H9 (cell line): Measurements from ENCODE around the gene CERS3. TPM values are rescaled to one million over a fixed set of nuclear protein-coding genes. Genes with fewer than 3 reads are reported as not detected.

Experiments used
- DNase-seq: peaks from one replicate; pipeline ENCODE4 v3.0.0-alpha.2; 2017
- H2AFZ ChIP-seq: one replicate; pipeline ENCODE4 v1.6.1; 2013; ENCODE audit warnings: mild to moderate bottlenecking, low read length, control low read depth, moderate library complexity
- H2AK5ac ChIP-seq: 2 replicates; pipeline ENCODE4 v1.6.1; 2013; ENCODE audit warnings: low read length, control low read depth, mixed read lengths; ENCODE audit not compliant: insufficient read length
- H2BK120ac ChIP-seq: one replicate; pipeline ENCODE4 v1.6.1; 2013; ENCODE audit warnings: low read depth, mild to moderate bottlenecking, low read length, control low read depth, inconsistent platforms; ENCODE audit not compliant: poor library complexity, severe bottlenecking
- H2BK12ac ChIP-seq: 2 replicates; pipeline ENCODE4 v1.6.1; 2013; ENCODE audit warnings: low read length, control low read depth, mixed read lengths, low read depth; ENCODE audit not compliant: insufficient read length
- H2BK15ac ChIP-seq: 2 replicates; pipeline ENCODE4 v1.6.1; 2013; ENCODE audit warnings: low read depth, low read length, control low read depth
- H2BK20ac ChIP-seq: one replicate; pipeline ENCODE4 v1.6.1; 2013; ENCODE audit warnings: low read depth, mild to moderate bottlenecking, low read length, control low read depth, inconsistent platforms; ENCODE audit not compliant: poor library complexity, severe bottlenecking
- H2BK5ac ChIP-seq: 2 replicates; pipeline ENCODE4 v1.6.1; 2013; ENCODE audit warnings: low read length, control low read depth, mixed read lengths; ENCODE audit not compliant: insufficient read length
- H3K14ac ChIP-seq: 2 replicates; pipeline ENCODE4 v1.6.1; 2013; ENCODE audit warnings: low read length, control low read depth; ENCODE audit not compliant: insufficient read depth
- H3K18ac ChIP-seq: 2 replicates; pipeline ENCODE4 v1.6.1; 2013; ENCODE audit warnings: low read depth, mild to moderate bottlenecking, mixed read lengths, low read length, control low read depth; ENCODE audit not compliant: insufficient read length
- H3K23ac ChIP-seq: 2 replicates; pipeline ENCODE4 v1.6.1; 2013; ENCODE audit warnings: low read length, control low read depth, mixed read lengths, low read depth; ENCODE audit not compliant: insufficient read length
- H3K23me2 ChIP-seq: 2 replicates; pipeline ENCODE4 v1.6.1; 2013; ENCODE audit warnings: low read depth, mild to moderate bottlenecking, mixed read lengths, low read length, control low read depth; ENCODE audit not compliant: insufficient read length, poor library complexity, severe bottlenecking
- H3K27ac ChIP-seq: 2 replicates; pipeline ENCODE4 v1.5.1; 2013; ENCODE audit warnings: low read length, control low read depth, mixed read lengths, low read depth; ENCODE audit not compliant: insufficient read length
- H3K27me3 ChIP-seq: 2 replicates; pipeline ENCODE4 v1.6.1; 2013; ENCODE audit warnings: low read length, control low read depth, inconsistent platforms; ENCODE audit not compliant: insufficient read depth
- H3K4ac ChIP-seq: 2 replicates; pipeline ENCODE4 v1.6.1; 2013; ENCODE audit warnings: low read depth, mild to moderate bottlenecking, control low read depth, inconsistent platforms, low read length, moderate library complexity
- H3K4me1 ChIP-seq: 2 replicates; pipeline ENCODE4 v1.6.1; 2013; ENCODE audit warnings: low read length, control low read depth, inconsistent platforms; ENCODE audit not compliant: insufficient read depth
- H3K4me2 ChIP-seq: 2 replicates; pipeline ENCODE4 v1.6.1; 2013; ENCODE audit warnings: low read length, control low read depth, mixed read lengths; ENCODE audit not compliant: insufficient read length, insufficient read depth
- H3K56ac ChIP-seq: 2 replicates; pipeline ENCODE4 v1.6.1; 2013; ENCODE audit warnings: low read depth, mild to moderate bottlenecking, mixed read lengths, low read length, control low read depth; ENCODE audit not compliant: insufficient read length
- H3K79me1 ChIP-seq: 2 replicates; pipeline ENCODE4 v1.6.1; 2013; ENCODE audit warnings: low read depth, mild to moderate bottlenecking, moderate library complexity, low read length, control low read depth, inconsistent platforms; ENCODE audit not compliant: insufficient read depth, poor library complexity, severe bottlenecking
- H3K79me2 ChIP-seq: 2 replicates; pipeline ENCODE4 v1.6.1; 2013; ENCODE audit warnings: low read length, control low read depth, inconsistent platforms; ENCODE audit not compliant: insufficient read depth
- H3K9ac ChIP-seq: 2 replicates; pipeline ENCODE4 v1.6.1; 2013; ENCODE audit warnings: low read length, control low read depth, mixed read lengths; ENCODE audit not compliant: insufficient read length; ENCODE audit errors: extremely low read depth
- H3K9me3 ChIP-seq: one replicate; pipeline ENCODE4 v1.6.1; 2013; ENCODE audit warnings: low read depth, low read length, inconsistent platforms; ENCODE audit not compliant: control insufficient read depth
- H3T11ph ChIP-seq: one replicate; pipeline ENCODE4 v1.6.1; 2013; ENCODE audit warnings: mild to moderate bottlenecking, low read length, control low read depth, inconsistent platforms
- H4K20me1 ChIP-seq: one replicate; pipeline ENCODE4 v1.6.1; 2013; ENCODE audit not compliant: control insufficient read depth, insufficient read length, insufficient read depth
- H4K5ac ChIP-seq: 2 replicates; pipeline ENCODE4 v1.6.1; 2013; ENCODE audit warnings: low read depth, mild to moderate bottlenecking, mixed read lengths, low read length, control low read depth; ENCODE audit not compliant: insufficient read length
- H4K8ac ChIP-seq: replicated peaks from 2 replicates; pipeline ENCODE4 v1.6.1; 2013; ENCODE audit warnings: low read length, control low read depth, mixed read lengths, low read depth; ENCODE audit not compliant: insufficient read length
- H4K91ac ChIP-seq: 2 replicates; pipeline ENCODE4 v1.6.1; 2013; ENCODE audit warnings: low read depth, mild to moderate bottlenecking, moderate library complexity, mixed read lengths, low read length, control low read depth; ENCODE audit not compliant: insufficient read length
- H3K27ac Mint-ChIP-seq, 3 experiments: 2 replicates in 2 of 3; 3 replicates in 1 of 3; pipeline ENCODE4 v1.8.0; 2020 to 2021; ENCODE audit warnings: mixed read lengths in 3 of 3, mild to moderate bottlenecking in 1 of 3, moderate library complexity in 1 of 3
- H3K27me3 Mint-ChIP-seq: 2 replicates; pipeline ENCODE4 v1.8.0; 2021; ENCODE audit warnings: low read depth, mild to moderate bottlenecking, moderate library complexity, mixed read lengths
- H3K36me3 Mint-ChIP-seq, 3 experiments: 2 replicates in 2 of 3; 3 replicates in 1 of 3; pipeline ENCODE4 v1.8.0; 2020 to 2021; ENCODE audit warnings: low read depth in 3 of 3, mixed read lengths in 3 of 3; ENCODE audit not compliant: insufficient read depth in 1 of 3
- H3K4me1 Mint-ChIP-seq, 2 experiments: 2 replicates each; pipeline ENCODE4 v1.8.0; 2020; ENCODE audit warnings: mixed read lengths in 2 of 2
- H3K4me3 Mint-ChIP-seq, 2 experiments: 2 replicates in 1 of 2; 3 replicates in 1 of 2; pipeline ENCODE4 v1.8.0; 2020 to 2021; ENCODE audit warnings: mild to moderate bottlenecking in 2 of 2, mixed read lengths in 2 of 2, moderate library complexity in 1 of 2
- H3K9me3 Mint-ChIP-seq, 2 experiments: 2 replicates in 1 of 2; 3 replicates in 1 of 2; pipeline ENCODE4 v1.8.0; 2020; ENCODE audit warnings: mild to moderate bottlenecking in 2 of 2, mixed read lengths in 2 of 2, moderate library complexity in 1 of 2
- CTCF ChIP-seq: fragments of 200-600 bp; sonication (generic); conservative IDR thresholded peaks from 3 replicates; pipeline ENCODE4 v1.8.0; 2021; ENCODE audit warnings: antibody characterized with exemption, mild to moderate bottlenecking
- WGBS: extraction: QIAGEN DNeasy Blood & Tissue Kit; methylation state at CpG from one replicate; pipeline ENCODE4 v1.1.7; 2013; ENCODE audit warnings: missing lambda C conversion rate, low lambda C conversion rate, mixed read lengths; ENCODE audit not compliant: insufficient read length; ENCODE audit errors: extremely low coverage; 5-methylcytosine and 5-hydroxymethylcytosine counted together
- total RNA-seq: library from RNA; stranded (reverse); gene quantifications from 2 replicates; pipeline ENCODE4 v1.2.1, GENCODE V29; 2021

The CERS3 gene
- total RNA-seq, 1 experiment from 2014 or later = 1.4 TPM

- Histone ChIP-seq H4K20me1 (no peaks in the 10 kb centered on the region), H4K91ac (no peak overlapping the region), H3K79me2 (no peaks in the 10 kb centered on the region), H3K9ac (no peak overlapping the region), H3K23me2 (no peaks in the 10 kb centered on the region), H4K5ac (no peak overlapping the region), H3K4me1 (peaks cover 2% of the 10 kb centered on the region; the same call in 1 of the 2 replicates), H2BK120ac (no peak overlapping the region), H3K18ac (no peak overlapping the region), H2BK12ac (no peak overlapping the region), H3K14ac (no peak overlapping the region), H2AK5ac (no peak overlapping the region), H3K56ac (no peak overlapping the region), H3K9me3 (no peaks in the 10 kb centered on the region), H3T11ph (no peak overlapping the region), H3K27me3 (no peaks in the 10 kb centered on the region), H3K23ac (no peak overlapping the region), H3K27ac (no peak overlapping the region), H3K4ac (no peak overlapping the region), H4K8ac (no peak overlapping the region), H3K79me1 (no peaks in the 10 kb centered on the region), H2BK15ac (no peak overlapping the region), H3K4me2 (no peak overlapping the region), H2AFZ (no peak overlapping the region), H2BK20ac (no peak overlapping the region), H2BK5ac (no peak overlapping the region)
- TF ChIP-seq CTCF = no peak
- Mint-ChIP-seq H3K27ac (no peak overlapping the region), H3K36me3 (no peaks in the 10 kb centered on the region), H3K27me3 (no peaks in the 10 kb centered on the region), H3K4me3 (no peak overlapping the region), H3K4me1 (peaks cover 16 to 18% of the 10 kb centered on the region in 2 experiments), H3K9me3 (peaks cover 3 to 8% of the 10 kb centered on the region in 2 experiments; a peak in 4 of 5 replicates)
- WGBS = no CpG with 5 or more reads among the region's 8 CpGs
- no peak for DNase-seq
Observed at GRCh38 chr15:100434038-100434437, 94.7 kb downstream of the CERS3 start.
